ENCODE measurements around the gene SCUBE2.
"Not testable (repeated sequence)": the region's sequence is repeated elsewhere in the genome, so short reads cannot be mapped to it uniquely, and the experiment has no call there.

The SCUBE2 gene

DNA sequence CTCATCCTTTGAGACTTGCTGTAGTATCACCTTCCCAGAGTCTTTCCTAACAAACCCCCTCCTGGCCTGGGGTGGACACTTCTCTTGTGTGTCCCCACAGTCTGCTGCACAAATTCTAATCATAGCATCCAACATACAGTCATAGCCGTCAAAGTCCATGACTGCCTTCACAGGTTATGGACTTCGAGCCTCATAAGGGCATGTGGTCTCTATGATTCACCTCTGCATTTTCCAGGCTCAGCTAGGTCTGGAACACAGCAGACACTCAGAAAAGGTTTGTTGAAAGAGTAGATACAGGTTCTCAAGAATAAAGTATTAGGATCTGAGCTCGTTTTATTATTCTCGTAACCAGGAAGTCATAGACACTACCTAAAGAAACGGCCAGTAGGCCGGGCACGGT, 13.2 kb upstream of the SCUBE2 start:
- DNase-seq, result no peak

DNA sequence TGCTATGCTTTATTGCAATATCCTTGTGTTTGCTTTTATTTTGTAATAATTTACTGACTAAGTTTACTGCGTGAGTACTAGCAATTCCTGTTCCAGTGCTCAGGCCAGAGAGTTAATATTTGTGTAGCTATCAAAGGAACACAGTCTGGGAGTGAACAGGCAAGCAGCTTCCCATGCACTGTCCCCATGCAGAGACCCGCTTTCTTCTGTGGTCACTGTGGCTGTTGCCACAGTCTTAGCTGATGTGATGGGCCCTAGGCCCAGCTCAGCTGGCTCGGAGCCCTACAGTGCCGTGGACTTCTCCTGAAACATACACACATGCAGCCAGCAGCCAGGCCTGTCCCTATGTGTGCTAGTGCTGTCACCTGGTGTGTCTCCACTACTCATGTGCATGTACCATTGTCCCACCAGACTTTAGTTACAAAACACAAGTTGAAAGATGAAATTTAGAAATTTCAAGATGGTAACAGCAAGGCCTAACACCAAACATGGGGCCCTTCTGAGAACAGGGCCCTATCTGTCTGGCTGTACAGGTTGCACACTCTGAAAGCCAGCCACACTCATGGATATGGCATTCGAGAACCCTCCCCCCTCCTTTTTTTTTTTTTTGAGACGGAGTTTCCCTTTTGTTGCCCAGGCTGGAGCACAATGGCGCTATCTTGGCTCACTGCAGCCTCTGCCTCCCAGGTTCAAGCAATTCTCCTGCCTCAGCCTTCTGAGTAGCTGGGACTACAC, 12.3 kb upstream of the SCUBE2 start:
- no peak for DNase-seq

DNA sequence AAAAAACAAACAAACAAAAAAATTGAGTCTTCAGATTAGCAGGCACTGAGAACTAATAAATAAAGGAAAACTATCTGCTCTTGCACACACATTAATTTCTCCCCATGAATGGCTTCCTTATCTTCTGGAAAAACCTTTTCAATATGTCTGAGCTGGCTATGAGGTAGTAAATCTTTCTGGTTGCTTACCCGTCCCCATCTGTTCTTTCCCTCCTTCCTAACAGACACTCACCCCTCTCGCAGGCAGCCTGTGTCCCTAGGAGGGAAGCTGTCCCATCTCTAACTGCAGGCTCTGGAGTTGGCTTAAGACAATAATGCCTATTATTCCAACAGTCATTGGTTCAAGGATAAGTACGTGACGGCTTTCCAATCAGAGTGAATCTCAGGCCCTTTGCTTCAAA, 8.2 kb upstream of the SCUBE2 start:
- no peak for DNase-seq

DNA sequence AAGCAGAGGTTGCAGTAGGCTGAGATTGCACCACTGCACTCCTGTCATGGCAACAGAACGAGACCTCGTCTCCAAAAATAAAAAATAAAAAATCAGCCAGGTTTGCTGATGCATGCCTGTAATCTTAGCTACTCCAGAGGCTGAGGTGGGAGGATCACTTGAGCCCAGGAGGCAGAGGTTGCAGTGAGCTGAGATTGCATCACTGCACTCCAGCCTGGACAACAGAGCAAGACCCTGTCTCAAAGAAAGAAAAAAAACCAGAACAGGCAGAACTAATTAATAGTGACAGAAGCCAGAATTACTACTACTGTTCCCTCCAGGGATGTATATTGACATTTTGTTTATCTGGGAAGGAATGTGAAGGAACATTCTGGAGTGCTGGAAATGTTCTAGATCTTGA, 7.1 kb upstream of the SCUBE2 start:
- DNase-seq, result not testable (repeated sequence)

DNA sequence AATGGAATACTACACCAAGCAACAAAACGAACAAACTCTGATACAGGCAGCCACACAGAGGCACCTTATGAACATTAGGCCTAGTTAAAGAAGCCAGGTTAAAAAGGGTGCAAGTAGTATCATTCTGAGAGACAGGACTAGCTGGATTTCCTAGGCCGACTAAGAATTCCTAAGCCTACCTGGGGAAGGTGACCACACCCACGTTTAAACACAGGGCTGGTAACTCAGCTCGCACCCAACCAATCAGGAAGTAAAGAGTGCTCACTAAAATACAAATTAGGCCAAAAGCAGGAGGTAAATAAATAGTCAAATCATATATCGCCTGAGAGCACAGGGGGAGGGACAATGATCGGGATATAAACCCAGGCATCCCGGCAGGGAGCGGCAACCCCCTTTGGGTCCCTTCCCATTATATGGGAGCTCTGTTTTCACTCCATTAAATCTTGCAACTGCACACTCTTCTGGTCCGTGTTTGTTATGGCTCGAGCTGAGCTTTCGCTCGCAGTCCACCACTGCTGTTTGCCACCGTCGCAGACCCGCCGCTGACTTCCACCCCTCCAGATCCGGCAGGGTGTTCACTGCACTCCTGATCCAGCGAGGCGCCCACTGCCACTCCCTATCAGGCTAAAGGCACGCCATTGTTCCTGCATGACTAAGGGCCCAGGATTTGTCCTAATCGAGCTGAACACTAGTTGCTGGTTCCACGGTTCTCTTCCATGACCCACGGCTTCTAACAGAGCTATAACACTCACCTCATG, 6.0 kb upstream of the SCUBE2 start:
- not testable (repeated sequence) for DNase-seq

DNA sequence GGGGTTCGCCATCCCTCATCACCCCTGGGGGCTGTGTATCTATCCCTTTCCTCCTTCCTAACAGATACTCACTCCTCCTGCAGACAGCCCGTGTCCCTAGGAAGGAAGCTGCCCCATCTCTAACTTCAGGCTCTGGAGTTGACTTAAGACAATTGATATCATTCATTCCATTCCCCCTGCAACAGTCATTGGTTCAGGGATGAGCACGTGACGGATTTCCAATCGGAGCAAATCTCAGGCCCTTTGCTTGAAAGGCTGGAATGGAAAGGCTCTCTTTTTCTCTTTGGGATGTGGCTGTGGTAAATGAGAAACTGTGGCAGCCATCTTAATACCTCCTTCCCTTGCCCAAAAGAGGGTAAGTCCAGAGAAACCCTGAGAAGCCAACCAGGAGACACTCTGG, 5.0 kb upstream of the SCUBE2 start:
- no peak for DNase-seq

DNA sequence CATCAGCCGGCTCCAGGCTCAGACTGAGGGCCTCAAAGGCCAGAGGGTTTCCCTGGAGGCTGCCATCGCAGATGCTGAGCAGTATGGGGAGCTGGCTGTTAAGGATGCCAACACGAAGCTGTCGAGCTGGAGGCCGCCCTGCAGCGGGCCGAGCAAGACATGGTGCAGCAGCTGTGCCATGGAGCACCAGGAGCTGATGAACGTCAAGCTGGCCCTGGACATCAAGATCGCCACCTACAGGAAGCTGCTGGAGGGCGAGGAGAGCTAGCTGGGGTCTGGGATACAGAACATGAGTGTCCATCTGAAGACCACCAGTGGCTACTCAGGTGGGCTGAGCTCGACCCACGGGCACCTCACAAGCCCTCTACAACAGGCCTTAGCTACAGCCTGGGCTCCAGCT, 4.0 kb upstream of the SCUBE2 start:
- no peak for DNase-seq

DNA sequence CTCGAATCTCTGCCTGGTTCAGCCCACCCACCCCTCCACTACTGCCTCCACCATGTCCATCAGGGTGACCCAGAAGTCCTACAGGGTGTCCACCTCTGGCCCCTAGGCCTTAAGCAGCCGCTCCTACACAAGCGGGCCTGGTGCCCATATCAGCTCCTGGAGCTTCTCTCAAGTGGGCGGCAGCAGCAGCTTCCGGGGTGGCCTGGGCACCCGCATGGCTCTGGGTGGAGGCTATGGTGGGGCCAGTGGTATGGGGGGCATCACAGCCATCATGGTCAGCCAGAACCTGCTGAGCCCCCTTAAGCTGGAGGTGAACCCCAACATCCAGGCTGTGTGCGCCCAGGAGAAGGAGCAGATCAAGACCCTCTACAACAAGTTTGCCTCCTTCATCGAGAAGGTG, 3.0 kb upstream of the SCUBE2 start:
- no peak for DNase-seq

DNA sequence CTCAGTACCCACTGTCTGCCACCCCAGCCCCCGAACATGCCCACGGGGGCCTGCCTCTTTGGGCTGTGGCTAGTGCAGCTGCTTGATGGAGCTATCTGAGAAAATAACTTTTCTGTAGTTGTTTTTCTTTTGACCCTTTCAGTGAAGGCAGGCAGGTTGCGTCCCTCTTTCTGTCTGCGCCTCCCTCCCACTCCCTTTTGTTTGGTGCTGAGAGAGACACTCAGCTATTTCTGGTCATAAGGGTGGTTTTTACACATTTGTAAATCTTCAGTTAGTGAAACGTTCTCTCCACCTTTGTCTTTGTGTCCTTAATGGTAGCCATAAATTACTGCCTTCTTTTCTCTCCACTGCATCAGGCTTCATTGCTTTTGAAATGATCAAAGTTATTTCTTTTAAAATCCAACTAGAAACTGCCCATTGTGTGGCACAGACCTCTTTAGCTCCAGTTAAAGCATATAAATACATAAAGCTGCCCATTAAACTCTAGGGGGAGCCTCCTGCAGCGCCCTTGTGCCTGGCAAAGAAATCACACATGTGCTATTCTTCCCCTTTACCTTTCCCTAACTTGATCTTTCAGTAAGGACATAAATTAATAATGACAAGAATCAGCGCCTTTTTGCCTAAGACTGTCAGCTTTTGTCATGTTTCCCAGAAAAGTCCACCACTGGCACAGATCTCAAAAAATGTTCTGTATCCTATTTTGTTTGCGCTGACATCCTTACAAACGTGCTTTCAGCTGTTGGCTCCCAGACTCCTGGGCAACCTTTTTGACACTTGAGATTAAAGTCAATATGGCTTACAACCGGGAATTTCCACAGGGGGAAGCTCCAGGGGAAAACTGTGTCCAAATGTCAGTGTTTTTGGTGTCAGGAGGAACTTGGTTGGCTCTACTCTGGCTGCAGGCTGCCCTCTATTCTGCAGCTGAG, 1.7 kb upstream of the SCUBE2 start:
- DNase-seq, result no peak

DNA sequence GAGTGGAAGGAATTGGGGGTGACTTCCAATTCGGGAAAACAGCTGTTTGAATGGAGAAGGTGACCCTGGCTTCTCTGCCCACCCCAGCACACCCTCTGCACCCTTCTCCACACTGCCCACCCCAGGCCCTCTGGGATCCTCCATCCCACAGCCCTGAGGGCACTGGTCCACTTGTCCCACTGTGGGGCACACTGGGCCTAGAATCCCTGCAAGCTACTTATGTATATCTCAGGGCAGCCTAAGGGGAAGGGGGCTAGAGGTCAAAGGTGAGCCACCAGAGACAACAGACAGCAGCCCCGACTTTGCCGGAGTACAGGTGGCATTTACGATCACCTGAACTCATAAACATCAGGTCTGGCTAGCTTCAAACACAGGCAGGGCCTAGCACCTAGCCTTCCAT, 673 bp upstream of the SCUBE2 start:
- DNase-seq, result no peak

DNA sequence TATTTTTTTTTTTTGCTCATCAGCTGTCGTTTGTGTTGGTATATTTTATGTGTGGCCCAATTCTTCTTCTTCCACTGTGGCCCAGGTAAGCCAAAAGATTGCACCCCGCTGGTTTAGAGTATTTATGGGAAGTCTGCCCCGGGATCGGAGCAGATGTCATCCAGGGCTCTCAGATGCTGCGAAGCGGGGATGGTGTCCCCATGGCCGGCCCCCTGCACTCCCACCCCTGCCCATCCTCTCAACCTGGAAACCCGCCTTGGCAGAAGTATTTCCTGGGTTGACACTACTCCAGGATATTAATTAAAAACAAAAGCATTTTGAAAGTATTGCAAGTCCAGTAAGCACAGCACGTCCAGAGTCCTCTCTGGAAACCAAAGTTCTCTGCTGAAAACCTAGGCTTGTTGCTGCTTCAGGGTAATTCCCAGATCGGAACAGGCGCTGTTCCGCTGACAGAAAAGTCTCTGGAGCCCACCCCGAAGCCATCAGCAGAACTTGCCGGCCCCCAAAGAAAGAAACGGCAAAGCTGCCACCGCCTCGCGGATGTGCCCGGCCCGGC, 833 bp downstream of the SCUBE2 start:
- DNase-seq, result no peak

DNA sequence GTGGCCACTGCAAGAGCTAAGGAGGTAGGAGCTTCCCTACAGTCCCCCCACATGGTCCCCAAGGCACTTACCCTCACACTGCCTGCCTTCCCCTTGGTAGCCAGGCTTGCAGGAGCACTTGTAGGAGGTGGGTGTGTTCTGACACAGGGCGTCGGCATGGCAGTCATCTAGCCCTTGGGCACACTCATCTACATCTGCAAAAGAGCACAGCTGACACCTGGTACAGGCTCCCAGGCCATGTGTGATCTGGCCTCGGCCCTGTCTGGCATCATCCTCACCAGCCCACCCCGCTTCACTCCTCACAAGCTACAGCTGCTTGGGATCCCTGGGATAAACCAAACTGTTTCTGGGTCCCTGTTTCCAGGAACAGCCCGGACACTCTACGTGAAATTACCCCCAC, 1.8 kb downstream of the SCUBE2 start:
- DNase-seq, result no peak

DNA sequence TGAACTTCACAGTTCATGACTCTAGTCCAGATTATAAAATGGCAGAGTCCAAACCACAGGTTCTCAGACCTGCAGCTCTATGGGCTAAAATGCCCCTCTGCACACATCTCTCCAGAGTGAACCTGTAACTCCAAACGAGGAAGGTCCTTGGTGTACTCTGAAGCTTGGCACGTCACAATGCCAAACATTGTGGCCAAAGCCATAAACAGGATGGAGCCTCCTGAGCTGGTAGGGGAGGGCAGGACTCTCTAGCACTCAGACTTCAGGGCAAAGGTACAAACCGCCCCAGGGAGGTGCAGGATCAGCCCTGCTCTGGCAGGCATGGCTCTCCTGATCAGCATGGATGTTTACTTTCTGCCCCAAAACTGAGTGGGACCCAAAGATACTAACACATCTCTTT, 2.3 kb downstream of the SCUBE2 start:
- no peak for DNase-seq

DNA sequence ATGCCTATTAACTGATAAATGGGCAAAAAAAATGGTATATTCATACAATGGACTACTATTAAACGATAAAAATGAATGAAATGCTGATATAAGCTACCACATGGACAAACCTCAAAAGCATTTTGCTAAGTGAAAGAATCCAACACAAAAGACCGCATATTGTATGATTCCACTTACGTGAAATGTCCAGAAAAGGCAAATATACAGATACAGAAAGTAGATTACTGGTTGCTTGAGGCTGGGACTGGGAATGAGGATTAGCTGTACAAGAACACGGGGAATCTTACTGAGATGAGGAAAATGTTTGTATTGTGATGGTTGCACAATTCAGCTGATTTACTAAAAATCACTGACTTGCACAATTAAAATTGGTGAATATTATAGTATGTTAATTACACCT, 8.8 kb downstream of the SCUBE2 start:
- no peak for DNase-seq

DNA sequence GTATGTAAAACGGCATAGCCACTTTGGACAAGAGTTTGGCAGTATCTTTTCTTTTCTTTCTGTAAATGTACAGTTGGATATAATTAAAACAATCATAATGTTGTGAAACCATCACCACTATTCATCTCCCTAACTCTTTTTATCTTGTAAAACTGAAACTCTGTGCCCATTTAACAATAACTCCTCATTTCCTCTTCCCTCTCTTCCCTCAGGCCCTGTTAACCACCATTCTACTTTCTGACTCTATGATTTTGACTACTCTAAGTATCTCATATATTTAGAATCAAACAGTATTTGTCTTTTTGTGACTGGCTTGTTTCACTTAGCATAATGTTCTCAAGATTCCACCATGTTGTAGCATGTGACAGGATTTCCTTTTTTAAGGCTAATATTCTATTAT, 10.2 kb downstream of the SCUBE2 start:
- DNase-seq, result no peak

DNA sequence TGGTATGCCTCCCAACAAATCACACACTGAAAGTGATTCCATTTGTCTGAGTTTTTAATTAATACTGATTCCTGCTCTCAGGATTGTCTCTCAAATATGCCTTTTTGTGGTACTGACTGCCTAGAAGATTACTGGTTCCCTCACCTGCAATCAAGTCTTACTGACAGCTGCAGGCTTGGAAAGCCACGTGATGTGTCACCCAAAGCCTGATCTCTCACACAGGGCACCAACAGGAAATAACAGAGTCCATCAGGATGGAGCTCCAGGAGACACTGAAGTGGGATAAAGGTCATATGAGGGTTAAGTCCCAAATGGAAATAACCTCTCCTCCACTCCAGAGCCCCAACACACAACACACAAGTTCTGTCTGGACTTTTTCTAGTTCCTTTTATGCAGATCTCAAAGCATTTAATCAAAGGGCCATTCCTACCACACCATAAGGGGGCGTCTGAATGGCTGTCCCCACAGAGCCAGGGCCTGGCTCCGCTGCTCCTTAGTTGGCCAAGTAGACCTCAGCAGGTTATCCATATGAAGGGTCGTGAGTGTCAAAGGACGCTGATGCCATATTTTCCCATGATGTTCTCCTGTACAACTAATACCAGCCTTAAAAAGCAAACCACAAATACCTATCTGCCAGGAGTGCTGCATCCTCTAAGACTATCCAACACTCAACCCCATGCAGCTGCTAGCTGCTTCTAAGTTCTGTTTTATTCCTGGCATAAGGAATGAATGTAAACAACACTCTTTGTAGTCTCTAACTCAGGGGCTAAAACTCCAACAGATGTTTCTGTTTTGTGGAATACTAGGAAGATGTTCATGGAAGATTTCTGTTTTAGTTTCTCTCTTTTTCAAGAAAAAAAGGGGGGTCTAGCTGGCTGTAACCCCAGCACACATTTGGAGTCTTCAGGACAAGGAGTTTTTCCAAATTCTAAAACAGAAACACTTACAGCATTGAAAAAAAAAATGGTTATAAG, 13.0 kb downstream of the SCUBE2 start:
- DNase-seq, result no peak

DNA sequence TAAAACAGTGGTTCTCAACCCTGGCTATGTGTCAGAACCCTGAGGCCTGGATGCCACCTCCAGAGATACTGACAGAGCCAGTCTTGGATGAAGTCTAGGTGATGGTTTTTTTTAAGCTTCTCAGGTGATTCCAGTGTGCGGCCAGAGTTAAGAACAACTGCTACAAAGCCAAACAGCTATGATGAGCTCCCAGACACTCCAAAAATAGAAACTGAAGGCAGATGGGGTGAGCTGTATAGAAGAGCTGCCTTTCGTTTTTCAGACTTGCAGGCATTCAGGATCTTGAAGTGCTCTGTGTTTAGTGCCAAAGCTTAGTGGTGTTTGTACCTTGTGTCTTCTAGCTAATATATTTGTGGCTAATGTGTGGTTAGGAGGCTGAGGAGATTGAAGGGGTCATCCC, 14.2 kb downstream of the SCUBE2 start:
- DNase-seq, result no peak

DNA sequence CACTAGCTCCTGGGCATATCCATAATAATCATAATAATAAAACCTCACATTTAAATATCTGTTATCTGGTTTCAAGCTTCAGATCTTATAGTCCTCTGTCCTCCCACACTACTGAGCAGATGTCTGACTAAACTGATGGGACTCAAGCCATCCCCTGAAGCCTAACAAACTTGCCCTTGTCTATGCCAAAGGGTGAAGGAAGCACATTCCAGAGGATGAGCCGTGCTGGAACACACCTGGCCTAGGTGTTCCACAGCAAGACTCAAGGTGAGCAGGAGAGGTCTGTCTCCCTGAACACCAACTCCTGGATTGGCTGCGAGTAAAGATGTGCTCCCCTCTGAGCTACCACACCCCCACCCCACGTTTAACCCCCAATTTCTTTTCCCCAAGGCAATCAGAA, 14.7 kb downstream of the SCUBE2 start:
- DNase-seq, result no peak

DNA sequence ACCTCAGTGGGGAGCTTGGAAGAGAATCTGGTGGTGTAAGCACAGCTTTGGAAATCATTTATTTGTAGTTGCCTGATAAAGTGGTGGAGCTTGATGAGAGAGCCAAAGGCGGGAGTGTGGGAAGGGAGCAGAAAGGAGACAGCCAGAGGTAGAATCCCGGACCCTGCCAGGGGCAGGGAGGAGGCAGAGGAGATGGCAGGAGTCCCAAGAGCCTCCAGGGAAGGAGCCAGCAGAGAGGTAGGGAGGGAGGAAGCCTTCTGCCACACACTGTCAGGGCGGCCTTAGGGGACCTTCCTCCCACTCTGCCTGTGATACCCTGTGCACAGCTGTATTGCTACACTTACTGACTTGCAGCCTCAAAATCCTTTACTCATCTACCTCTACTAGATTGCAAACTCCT, 15.4 kb downstream of the SCUBE2 start:
- DNase-seq, result no peak

DNA sequence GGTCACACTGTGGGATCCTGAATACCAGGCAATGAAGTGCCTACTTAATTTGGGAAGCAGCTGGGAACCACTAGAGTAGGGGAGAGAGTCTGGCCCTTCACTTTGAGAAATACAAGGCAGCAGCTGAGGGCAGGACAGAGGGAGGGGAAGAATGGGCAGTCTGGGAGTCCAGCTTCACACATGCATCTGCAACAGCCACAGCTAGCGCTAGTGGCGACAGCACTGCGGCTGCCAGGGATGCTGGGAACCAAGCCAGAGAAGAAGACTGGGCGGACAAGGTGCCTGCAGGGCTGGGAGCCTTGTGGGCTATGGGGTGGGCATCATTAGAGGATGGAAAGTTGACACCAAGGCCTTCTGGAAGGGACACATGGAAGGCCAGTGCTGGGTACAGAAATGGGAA, 15.8 kb downstream of the SCUBE2 start:
- DNase-seq, result no peak

DNA sequence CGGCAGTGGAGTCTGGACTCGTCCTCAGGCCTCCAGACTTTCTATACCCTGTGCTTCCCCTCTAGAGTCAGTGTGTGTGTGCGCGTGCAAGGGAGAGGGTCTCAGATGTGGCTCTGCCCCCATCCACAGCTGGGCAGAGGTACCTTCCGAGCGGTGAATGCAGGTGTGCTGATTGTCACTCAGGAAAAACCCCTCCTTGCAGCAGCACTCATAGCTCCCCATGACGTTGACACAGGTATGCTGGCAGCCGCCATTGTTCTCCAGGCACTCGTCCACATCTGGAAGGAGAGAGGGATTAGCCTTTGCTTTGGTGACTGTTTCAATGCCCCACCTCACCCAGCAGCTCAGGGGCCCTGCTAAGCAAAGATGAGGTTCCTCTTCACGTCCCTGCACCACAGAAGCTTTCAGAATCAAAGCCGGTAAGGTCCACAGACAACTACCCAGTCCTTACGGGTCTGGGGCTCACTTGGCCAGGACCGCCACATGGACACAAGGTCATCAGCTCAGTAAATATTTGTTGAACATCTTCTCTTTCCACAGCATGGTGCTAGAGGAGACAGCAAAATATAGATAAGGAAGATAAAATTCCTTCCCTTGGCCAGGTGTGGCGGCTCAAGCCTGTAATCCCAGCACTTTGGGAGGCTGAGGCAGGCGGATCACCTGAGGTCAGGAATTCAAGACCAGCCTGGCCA, 16.9 kb downstream of the SCUBE2 start:
- no peak for DNase-seq
